LNCaP clone FGC (cell line): ENCODE results near the gene CA10.

ENCODE experiments used
- DNase-seq: peaks from one replicate; pipeline ENCODE4 v3.0.0-alpha.2; 2011; ENCODE audit warnings: low read depth
- H3K4me3 ChIP-seq: 2 replicates; pipeline ENCODE4 v1.5.1; 2011; ENCODE audit warnings: mild to moderate bottlenecking, low read depth, low read length, control low read depth
- CTCF ChIP-seq: IDR thresholded peaks from 2 replicates; pipeline ENCODE4 v1.5.1; 2012; ENCODE audit warnings: mild to moderate bottlenecking; ENCODE audit not compliant: control insufficient read depth, insufficient read depth; ENCODE audit errors: extremely low read depth

Gene CA10

DNA sequence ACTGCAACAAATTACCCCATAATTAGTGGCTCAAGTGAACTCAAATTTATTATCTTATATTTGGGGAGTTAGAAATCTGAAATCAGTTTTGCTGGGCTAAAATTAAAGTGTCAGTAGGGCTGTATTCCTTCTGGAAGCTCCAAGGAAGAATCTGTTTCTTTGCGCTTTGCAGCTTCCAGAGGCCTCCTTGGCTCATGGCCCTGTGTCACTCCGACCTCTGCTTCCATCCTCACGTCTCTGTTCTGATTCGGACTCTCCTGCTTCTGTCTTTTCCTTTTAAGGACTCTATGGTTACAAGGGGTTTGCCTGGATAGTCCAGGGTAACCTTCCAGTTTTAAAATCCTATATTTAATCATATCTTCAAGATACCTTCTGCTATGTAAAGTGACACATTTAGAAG, 232.1 kb downstream of the CA10 start:
- DNase-seq = no peak
- no peak overlapping the region for H3K4me3 ChIP-seq
- TF ChIP-seq CTCF = no peak

GRCh38 chr17:51921500-51921899, 237.0 kb downstream of the CA10 start:
- DNase-seq = no peak
- TF ChIP-seq CTCF = no peak
- H3K4me3 ChIP-seq = no peak overlapping the region

- DNase-seq = no peak
- TF ChIP-seq CTCF = no peak
- no peak overlapping the region for H3K4me3 ChIP-seq
Observed at GRCh38 chr17:51914577-51914976, 243.9 kb downstream of the CA10 start.

- DNase-seq = no peak
- no peak overlapping the region for H3K4me3 ChIP-seq
- TF ChIP-seq CTCF = no peak
Observed at GRCh38 chr17:51913491-51914205, 244.9 kb downstream of the CA10 start.

GRCh38 chr17:51912939-51913338, 245.6 kb downstream of the CA10 start:
- DNase-seq = no peak
- no peak for TF ChIP-seq CTCF
- H3K4me3 ChIP-seq = no peak overlapping the region

- no peak overlapping the region for H3K4me3 ChIP-seq
- no peak for DNase-seq
- TF ChIP-seq CTCF = no peak
Observed at GRCh38 chr17:51911237-51911636, 247.3 kb downstream of the CA10 start.

DNA sequence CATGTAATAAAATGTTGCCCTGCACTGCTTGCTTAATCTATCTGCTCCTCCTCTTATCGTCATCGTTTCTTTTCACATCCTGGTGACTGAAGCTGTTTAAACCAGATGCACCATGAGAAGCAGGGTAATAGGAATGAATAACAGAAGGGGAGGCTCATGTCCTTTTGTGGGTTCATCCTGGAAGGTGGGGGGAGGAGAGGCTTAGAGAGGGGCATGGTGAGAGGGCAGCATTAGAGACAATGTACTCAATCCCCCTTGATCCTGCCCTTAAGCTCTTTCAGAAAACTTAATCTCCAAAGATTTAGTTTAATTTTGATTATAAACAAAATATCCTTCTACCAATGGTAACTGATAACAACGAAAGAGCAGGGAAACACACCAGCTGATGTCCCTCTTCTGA, 248.5 kb downstream of the CA10 start:
- TF ChIP-seq CTCF = no peak
- DNase-seq = no peak
- H3K4me3 ChIP-seq = no peak overlapping the region
